Thyroid gland (tissue), 4 donors: ENCODE data around the gene COL23A1.
"Not testable (repeated sequence)": the region's sequence is repeated elsewhere in the genome, so short reads cannot be mapped to it uniquely, and the experiment has no call there.

Source experiments
- CTCF ChIP-seq, 6 experiments: fragments of 200-600 bp in 3 of 6; fragments of 450-650 bp in 3 of 6; sonication (generic) in 3 of 6; IDR thresholded peaks; one replicate each; pipeline ENCODE4 v1.5.1; 2016 to 2019; ENCODE audit warnings: antibody characterized with exemption in 6 of 6, mild to moderate bottlenecking in 2 of 6, inconsistent platforms in 1 of 6, moderate library complexity in 1 of 6
- POLR2A ChIP-seq, 2 donors: fragments of 450-650 bp; IDR thresholded peaks; one replicate each; pipeline ENCODE4 v1.6.1; 2017; ENCODE audit warnings: antibody characterized with exemption in 2 of 2, mild to moderate bottlenecking in 2 of 2, moderate library complexity in 1 of 2

GRCh38 chr5:178369469-178369868, 220.7 kb downstream of the COL23A1 start:
- TF ChIP-seq CTCF, POLR2A (IDR thresholded peaks at IDR 0.05): not testable (repeated sequence)
